ENCODE data around the gene KCTD19.

The KCTD19 gene

DNA sequence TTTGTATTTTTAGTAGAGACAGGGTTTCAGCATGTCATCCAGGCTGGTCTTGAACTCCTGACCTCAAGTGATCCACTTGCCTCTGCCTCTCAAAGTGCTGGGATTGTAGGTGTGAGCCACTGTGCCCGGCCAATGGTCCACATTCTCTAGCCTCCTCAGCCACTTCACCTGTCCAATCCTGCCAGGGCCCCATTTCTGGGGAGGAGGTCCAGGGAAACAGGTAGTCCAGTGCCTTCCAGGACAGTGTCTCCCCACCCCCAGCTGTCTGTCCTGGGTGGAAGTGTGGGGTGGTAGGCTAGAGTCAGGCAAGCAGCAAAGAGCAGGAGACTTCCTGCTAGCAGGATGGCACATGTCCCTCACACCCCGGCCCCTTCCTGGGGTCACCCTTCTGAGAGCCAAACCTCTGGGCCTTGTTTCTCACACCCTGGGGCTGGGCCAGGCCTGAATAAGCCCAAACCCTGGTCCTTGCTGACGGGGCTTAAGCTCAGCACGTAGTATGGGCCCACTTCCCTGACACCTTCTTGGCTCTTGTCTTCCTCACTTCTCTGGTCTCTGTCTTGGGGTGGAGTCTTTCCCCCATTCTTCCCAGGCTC is 84.3 kb downstream of the KCTD19 start:
- DNase-seq (ENCODE audit: low read depth), result no peak

DNA sequence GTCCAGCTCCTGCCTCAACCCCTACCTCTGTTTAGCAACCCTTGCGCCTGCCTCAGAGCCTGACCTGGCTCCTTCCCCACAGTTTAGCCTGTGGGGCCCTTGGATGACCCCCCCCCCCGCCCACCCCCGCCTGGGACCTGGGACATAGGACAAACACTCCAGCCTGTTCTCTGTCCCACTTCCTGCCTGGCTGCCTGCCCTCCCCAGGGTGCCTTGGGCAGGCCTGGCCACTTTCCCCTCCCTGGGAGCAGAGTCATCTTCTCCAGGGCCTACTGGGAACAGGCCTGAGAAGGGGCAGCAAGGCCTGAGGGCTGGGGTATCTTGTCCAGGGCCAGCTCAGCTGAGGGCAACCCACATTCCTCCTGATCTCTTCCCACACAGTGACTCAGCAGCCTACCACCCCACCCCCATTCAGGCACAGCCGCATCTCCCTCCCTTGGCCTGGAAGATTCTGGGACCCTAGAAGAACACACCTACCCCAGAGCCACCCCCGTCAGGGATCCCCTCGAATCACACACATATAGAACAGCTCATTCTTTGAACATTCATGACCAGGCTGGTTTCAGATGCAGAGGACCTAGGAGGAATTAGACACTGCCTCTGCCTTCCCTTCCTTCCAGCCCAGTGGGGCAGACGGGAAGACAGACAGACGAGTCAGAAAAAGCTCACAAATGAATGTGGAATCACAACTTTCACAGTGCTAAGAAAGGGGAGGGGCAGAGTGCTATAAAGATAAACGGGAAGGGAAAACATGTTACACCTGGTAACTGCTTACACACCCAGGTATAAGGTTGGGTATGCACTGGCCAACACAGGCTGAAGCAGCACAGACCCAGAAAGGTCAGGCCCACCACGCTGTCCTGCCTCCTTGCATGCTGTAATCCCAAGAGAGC is 85.3 kb downstream of the KCTD19 start:
- no peak for DNase-seq (ENCODE audit: low read depth)

DNA sequence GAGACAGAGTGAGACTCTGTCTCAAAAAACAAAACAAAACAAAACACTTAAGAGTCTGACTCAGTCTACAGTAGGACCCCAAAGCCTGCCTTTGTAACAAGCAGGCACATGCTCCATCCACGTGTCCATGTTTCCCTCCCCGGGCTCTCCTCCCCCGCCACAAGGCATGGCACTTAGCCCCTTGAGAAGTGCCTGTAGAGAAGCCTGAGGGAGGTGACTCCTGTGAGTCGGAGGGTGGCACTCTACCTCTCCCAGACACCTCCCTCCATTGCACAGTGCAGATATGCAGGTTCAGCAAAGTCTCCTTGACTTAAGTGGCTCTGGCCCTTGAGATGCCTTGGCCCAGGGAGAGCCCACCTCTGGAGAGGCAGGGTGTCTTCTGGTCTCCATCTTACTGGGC is 86.0 kb downstream of the KCTD19 start:
- DNase-seq (ENCODE audit: low read depth), result no peak

Data from stimulated activated CD4-positive, alpha-beta T cell treated with anti-CD3 and anti-CD28 coated beads, Interleukin-2, amount 100 ng/mL, for 4 hours (primary cell).